Left forelimb (tissue), 1 donor: ENCODE measurements around the gene PPARA.
A peak's percentile ranks its signal among the peaks of the same experiment; 100 is the strongest.

Experiments used
- DNase-seq: peaks from one replicate; pipeline ENCODE4 v3.0.0-alpha.2; 2018; ENCODE audit warnings: low spot score

Gene PPARA

DNA sequence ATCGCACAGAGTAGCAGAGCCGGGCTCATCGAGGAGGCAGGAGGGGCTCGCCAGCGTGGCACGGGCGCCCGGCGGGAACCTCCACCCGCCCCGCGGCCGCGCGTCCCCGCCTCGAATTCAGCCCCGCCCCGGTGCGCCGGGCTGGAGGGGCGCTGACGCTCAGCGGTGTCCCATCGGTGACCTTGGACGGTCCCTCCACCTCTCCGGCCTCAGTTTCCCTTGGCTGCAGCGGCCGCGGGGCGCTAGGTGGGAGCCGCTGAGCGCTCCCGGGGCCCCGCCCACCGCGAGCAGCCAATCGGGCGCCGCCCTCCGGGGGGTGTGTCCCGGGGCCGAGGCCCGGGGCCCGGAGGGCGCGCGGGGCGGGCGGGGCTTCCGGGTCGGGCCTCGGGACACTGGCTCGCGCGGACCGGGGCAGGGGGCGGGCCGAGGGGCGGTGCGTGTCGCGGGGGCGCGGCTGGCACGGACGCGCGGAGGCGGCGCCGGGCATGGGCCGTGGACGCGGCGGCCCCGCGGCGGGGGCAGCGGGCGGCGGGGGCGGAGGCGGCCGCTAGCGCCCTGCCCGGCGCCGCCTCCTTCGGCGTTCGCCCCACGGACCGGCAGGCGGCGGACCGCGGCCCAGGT is at the start of gene PPARA:
PPARA (plus strand) TSS at position 493 of the 621 bp plus-strand sequence. CDS start 47,858 bp downstream, outside the sequence.
- peak; percentile 91 for DNase-seq

GRCh38 chr22:46102159-46102558 is 48.2 kb upstream of the PPARA start:
- DNase-seq = no peak

GRCh38 chr22:46102752-46103151 is 47.6 kb upstream of the PPARA start:
- no peak for DNase-seq

DNA sequence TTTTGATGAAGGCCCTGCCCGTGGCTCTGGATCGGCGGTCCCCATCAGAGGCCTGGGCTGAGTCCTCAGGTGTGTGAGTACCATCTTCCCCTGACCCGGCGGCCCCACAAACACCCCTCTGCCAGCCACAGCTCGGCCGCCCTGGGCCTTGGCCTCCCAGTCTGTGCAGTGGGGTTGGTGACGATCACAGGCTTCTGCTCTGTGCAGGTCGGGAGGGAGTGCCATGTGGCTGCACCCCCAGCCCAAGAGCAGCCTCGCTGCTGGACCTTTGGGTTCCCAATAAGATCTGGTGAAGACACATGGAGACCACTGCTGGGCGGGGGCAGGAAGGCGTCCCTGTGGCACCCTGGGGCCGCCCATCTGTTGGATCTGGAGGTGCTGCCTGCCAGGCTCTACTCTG is 47.1 kb upstream of the PPARA start:
- no peak for DNase-seq

DNA sequence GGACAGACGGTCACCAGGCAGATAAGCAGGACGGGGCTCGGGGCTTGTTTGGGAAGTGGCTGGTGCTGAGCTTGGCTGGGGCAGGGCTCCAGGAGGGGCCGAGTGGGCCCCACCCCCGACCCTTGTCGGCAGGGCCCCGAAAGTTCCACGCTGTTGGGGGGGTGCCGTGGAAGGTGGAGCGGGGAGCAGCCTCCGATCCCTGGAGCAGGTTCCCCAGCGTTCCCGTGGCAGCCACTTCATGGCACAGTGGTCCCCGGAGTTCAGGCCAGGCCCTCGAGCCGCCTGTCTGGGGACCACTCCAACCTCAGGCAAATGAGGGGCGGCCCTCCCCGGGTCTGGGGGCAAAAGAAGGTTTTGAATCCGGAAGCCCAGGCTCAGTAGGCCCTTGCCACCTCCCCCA is 46.7 kb upstream of the PPARA start:
- no peak for DNase-seq

DNA sequence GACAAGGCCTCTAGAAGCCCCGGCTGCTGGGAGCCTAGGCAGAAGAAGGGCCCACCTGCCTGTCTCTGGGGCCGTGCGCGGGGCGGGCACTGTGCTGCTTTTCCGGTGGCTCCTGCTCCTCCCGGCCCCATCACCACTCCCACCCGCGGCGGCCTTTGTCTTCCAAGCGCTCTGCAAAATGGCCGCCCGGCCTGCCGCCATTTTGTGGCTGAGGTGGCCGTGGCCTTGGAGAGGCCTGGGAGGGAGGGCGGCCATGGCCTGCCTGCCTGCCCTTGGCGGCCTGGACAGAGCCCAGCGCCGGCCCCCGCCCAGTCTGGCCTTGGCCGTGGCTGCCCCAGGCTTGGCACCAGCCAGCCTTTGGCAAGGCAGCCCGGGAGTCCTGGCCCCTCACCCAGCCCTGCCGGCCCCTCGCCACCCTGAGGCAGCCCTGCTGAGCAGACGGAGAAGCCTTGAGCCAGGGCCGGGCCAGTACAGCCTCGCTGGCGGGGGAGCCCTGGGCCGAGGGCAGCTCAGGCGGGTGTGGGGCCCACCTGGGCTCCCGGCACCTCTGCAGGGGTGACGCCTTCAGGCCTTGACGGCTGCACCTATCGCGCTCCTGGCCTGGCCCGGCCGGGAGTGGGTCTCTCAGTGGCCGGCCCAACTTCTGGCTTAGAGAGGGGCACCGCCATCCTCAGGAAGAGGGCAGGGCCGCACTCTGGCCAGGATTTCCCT is 46.0 kb upstream of the PPARA start:
- no peak for DNase-seq

- DNase-seq = no peak
Observed at GRCh38 chr22:46104881-46105493, 45.3 kb upstream of the PPARA start.

DNA sequence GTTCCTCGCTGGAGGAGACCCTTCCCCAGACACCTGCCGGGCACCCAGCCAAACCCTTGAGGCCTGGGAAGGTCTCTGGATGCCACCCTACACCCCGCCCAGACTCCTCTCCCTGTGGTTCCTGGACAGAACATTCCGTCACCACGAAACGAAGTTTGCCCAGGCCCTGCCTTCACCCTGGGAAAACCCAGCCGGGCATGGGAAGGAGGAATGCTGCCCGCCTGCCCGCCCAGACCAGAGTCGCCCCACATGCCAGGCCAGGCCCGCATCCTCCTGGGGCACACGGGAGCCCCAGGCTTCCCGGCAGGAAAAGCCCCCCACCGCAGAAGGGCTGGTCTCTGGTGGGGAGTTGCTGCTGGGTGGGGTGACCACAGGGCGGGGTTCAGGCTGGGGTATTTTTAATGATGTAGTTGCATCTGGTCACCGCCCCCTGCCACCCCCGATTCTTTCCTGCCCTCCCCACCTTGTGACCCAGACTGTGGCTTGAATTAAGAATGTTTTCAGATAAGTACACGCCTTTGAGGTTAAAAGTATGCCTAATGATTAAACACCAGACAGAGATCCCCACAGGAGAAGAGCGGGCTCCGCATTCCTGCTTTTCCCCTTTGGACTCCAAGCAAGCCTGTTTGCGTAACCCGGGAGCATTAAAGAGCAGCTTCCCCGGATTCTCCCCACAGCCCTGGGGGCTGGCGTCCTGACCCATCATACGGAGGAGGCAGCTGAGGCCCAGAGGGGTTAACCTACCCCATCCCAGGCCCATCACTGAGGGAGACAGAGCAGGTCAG is 44.6 kb upstream of the PPARA start:
- DNase-seq = no peak

DNA sequence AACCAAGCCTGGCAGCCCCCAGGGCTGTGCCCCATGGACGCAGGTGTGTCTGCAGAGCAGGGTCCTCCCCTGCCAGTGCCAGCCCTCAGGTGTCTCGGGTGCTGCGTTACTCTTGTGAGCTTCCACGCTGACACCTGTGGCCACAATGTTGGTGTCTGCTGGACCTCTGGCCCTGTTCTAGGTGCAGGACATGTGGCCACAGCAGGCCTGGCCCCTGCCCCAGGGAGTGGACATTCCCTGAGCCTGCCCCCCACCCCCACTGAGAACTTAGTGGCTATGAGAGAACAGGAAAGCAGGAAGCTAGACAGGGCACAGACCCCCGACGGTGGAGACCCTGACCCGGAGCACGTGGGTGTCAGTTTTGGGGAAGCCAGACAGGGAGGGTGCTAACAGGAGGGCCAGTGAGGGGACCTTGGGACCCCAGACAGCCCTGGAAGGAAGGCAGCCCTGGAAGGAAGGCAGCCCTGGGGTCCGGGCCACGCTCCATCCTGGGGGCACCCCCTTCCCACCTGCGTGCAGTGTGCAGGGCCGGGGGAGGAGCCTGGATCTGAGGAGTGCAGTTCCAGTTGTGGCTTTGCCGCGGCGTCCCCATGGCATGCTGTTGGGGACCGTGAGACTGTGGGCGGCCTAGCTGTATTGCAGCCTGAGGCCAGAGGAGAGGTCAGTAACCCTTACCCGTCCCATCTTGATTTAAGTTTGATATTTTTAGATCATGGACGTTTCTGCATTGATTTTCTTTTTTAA is 43.9 kb upstream of the PPARA start:
- DNase-seq = no peak

- DNase-seq = no peak
Observed at GRCh38 chr22:46107089-46107664, 43.1 kb upstream of the PPARA start.

DNA sequence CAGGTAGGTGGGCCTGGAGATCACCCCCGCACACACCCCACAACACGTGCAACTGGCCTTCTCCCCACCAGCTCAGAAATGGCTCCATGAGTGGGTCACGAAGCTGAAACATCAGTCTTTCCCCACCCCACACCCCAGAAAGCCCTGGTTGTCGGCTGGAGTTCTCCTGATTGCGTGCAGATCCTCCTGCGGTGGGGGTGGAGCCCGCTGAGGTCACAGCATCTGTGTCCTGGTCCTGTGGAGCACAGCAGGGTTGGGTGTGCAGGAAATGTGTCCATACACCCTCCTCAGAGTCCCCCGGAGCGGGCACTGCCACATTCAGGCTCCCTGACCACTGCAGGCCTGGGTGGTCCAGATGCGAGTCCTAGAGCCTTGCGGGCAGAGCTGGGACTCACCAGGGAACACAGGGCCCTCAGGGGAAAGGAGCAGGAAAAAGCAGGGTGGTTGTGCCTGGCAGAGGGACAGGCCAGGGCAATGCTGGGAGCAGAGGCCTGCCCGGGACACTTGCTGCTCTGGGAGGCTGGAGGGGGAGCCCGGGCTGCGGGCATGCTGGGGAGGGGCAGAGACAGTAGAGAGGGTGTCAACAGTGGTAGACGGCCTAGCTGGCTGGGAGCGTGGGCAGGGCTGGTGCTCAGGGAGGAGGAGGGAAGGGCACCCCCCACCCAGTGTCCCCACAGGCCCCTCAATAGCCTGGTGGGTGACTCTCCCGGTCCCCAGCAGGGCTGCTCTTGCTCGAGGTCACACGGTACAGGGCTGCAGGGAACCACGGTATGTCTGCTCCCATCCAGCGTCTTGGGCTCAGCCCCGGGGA is 42.4 kb upstream of the PPARA start:
- no peak for DNase-seq

DNA sequence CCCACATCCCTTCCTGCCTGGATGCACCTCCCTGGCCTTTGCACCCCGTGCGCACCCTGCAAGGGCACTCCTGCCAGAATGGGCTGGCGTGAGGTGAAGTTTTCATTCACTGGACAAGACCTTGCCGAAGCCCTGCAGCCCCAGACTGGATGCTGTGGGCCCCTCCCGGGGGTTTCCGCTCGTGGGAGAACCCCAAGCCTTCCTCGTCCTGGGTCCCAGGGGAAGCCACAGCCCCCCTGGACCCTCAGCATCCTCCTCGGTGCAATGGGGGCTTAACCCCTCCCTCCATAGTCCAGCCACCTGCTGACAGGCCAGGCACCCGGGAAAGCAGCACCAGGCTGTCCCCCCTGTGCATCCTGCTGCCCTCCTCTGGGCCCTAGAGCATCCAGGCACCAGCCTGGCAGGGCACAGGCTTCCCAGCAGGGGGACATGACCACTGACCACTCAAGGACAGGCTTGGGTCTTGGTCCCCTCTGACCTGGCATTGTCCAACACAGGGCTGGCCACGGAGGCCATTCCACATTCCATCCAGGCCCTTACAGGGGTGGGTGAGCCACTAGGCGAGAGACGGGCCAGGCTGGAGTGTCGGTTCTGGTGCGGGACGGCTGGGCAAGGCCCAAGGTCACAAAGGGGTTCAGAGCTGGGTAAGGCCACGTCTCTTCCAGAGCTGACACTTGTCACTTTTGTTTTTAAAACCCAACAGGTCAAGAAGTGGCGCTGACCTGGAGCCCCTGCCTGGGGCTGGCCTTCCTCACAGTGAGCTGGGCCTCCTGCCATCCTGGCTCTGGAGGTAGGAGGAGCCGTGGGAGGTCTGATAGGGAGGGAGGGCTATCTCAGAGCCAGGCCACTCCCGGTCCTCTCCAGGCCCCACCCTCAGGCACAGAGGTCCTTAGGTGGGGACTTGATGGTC is 41.5 kb upstream of the PPARA start:
- no peak for DNase-seq

DNA sequence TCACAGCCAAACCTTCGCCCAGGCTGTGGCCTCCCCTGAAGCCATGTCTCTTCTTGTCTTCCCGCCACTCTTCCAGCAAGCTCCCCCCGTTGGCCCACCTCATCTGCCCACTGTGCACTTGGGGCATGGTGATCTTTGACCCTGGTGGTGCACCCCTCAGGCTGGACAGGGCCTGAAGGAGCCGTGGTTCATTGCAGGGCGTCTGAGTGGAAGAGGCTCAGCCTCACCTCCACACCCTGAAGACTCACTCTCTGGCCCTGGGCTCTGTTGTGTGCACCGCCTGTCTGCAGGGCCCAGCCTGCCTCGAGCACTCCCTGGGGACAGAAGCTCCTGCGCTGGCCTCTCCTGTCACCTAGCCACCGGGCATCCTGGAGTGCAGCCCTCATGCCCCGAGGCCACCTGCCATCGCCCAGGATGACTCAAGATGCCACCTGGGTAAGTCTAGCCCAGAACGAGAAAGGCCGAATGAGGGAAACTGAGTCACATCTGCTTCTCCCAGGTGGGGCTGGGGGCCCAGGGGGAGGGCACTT is 40.8 kb upstream of the PPARA start:
- DNase-seq = no peak

- no peak for DNase-seq
Observed at GRCh38 chr22:46110215-46110614, 40.1 kb upstream of the PPARA start.

DNA sequence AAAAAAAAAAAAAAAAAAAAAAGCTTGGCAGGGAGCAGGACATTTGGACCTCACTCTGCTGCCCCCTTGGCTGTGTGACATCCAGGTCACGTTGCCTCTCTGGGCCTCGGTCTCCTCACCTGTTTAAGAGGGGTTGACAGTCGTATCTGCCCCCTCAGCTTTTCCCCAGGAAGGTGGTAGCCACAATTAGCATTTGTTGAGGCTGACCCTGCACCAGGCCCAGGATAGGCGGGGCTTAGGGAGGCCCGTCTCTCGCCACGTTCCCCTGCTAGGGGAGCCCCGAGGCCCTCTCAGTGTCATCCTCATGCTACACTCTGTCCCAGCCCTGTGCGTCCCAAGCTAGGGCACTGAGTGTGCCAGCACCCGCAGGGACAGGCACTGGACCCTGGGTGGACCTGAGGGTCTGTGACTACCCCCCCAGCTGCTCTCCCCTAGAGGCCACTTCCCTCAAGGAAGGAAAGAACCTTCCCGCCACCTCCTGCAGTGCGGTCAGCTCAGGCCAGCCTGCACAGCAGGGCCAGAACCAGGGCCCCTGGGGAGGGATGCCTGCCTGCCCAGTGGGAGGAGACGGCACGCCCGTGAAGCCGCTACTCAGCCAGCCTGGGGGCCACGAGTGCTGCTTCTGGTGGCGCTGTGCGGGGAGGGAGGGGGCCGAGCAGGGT is 38.5 kb upstream of the PPARA start:
- no peak for DNase-seq

DNA sequence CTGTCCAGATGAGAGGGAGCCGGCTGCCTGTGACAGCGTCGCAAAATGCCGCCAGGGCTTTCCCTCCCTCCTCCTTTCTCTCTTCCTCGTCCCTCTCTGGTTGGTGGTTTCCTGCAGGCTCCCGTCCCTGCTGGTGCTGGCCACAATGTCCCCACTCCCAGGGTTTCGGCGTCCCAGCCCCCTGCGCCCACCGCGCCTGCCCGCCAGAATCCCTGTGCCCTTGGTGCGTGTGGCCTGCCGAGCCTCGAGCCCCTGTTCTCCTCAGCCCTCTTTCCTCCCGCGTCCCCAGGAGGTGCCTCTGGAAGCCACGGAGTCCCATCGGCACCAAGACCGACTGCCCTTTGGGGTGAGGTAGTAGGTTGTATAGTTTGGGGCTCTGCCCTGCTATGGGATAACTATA is 37.9 kb upstream of the PPARA start:
- DNase-seq = no peak

DNA sequence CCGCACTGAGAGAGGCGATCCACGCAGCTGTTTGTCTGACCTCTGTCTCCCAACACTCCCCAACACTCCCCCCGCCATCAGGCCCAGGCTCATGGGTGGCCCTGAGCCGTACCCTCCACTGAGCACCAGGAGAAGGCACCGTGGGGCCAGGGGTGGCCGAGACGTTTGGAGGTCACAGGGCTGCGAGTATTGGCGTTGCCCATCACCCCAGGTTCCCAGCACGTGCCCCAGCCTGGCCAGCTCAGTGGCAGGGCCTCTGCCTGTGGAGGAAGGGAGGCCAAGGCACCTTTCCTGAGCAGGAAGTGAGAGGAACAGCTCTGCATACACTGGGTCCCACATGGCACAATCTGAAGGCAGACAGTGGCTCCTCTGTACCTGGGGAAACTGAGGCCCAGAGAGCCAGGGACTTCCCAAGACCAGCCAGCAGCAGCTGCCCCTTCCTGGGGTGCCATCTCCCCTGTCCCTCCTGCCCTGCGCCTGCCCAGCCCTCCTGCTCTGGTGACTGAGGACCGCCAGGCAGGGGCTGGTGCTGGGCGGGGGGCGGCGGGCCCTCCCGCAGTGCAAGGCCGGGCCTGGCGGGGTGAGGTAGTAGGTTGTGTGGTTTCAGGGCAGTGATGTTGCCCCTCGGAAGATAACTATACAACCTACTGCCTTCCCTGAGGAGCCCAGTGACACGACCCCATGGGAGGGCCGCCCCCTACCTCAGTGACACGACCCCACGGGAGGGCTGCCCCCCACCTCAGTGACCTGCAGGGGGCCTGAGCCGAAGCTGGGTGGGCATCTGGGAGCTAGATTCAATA is 37.0 kb upstream of the PPARA start:
- DNase-seq = no peak

DNA sequence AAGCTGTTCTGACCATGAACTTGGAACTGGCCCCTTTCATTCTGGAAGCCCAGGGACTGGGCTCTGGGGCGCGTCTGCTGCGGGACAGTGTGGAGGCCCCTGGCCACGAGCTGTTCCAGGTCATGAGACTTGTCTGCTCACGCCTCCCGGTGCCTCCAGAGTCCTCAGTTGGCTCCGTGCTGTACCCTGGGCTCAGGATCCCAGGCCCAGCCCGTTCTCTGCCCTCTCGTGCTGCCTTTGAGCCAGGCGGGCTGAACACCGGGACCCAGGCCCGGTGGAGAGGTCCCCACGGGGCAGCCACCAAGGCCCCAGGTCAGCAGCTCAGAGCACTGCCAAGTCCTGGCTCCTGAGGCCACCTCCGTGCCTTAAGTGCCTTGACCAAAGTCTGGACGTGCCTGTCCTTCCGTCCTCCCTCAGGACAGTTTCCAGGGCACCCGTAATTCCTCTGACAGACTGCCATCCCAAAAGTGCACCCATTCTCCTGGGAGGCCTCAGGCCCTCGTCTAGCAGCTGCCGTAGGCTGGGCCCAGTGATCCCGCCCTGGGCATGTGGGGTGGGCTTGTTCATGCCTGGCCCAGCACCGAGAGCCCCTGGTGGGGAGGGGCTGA is 36.3 kb upstream of the PPARA start:
- DNase-seq = no peak
